Naive thymus-derived CD4-positive, alpha-beta T cell (primary cell): ENCODE data around the gene CDC25C. TPM values are rescaled to one million over a fixed set of nuclear protein-coding genes. Genes with fewer than 3 reads are reported as not detected.
A peak's percentile ranks its signal among the peaks of the same experiment; 100 is the strongest.

Experiments used
- ATAC-seq: fragments of 150-1000 bp; cut with Tn5 transposase; 2 replicates; pipeline ENCODE4 v1.10.0; 2021; ENCODE audit warnings: mild to moderate bottlenecking, moderate library complexity
- CTCF ChIA-PET: fragments of 350-600 bp; sonication (Branson Sonifier 250); formaldehyde crosslinking; loops from one replicate; lab custom pipeline; 2021; ENCODE audit warnings: antibody characterized with exemption; lab: Charles Lee
- POLR2A ChIA-PET: fragments of 350-600 bp; sonication (Branson Sonifier 250); formaldehyde crosslinking; loops from one replicate; lab custom pipeline; 2021; ENCODE audit warnings: antibody characterized with exemption, inconsistent platforms; lab: Charles Lee
- DNase-seq, 9 donors: peaks; one replicate each; pipeline versions ENCODE4 v3.0.0 to v3.0.0-alpha.2; 2020 to 2022; ENCODE audit warnings: mixed read lengths in 1 of 9
- H3K27ac ChIP-seq: one replicate; pipeline ENCODE4 v1.7.0; 2013; ENCODE audit warnings: mild to moderate bottlenecking, low read depth, low read length, moderate library complexity
- H3K27me3 ChIP-seq, 2 donors: one replicate each; pipeline ENCODE4 v1.7.0; 2013; ENCODE audit warnings: low read length in 2 of 2, mild to moderate bottlenecking in 2 of 2, moderate library complexity in 2 of 2; ENCODE audit not compliant: control insufficient read depth in 2 of 2, insufficient read depth in 2 of 2
- H3K36me3 ChIP-seq, 3 experiments: 1 replicate in 2 of 3; 2 replicates in 1 of 3; pipeline ENCODE4 v1.7.0; 2013; ENCODE audit warnings: low read length in 3 of 3, mild to moderate bottlenecking in 3 of 3, moderate library complexity in 1 of 3; ENCODE audit not compliant: insufficient read depth in 3 of 3, control insufficient read depth in 2 of 3
- H3K4me1 ChIP-seq, 2 donors: one replicate each; pipeline ENCODE4 v1.7.0; 2013; ENCODE audit warnings: low read length in 2 of 2, mild to moderate bottlenecking in 2 of 2, moderate library complexity in 1 of 2; ENCODE audit not compliant: control insufficient read depth in 2 of 2, insufficient read depth in 2 of 2
- H3K4me3 ChIP-seq: 2 replicates; pipeline ENCODE4 v1.7.0; 2013; ENCODE audit warnings: mild to moderate bottlenecking, low read length
- H3K9me3 ChIP-seq, 3 experiments: 1 replicate in 2 of 3; 2 replicates in 1 of 3; pipeline ENCODE4 v1.7.0; 2013; ENCODE audit warnings: low read length in 3 of 3; ENCODE audit not compliant: control insufficient read depth in 2 of 3
- H3K27ac Mint-ChIP-seq, 9 donors: one replicate each; pipeline ENCODE4 v1.8.0; 2020 to 2022; ENCODE audit warnings: mixed read lengths in 9 of 9, mild to moderate bottlenecking in 8 of 9, moderate library complexity in 5 of 9, inconsistent platforms in 2 of 9
- H3K27me3 Mint-ChIP-seq, 5 donors: one replicate each; pipeline ENCODE4 v1.8.0; 2021 to 2022; ENCODE audit warnings: mixed read lengths in 5 of 5, mild to moderate bottlenecking in 1 of 5
- H3K36me3 Mint-ChIP-seq, 5 donors: one replicate each; pipeline ENCODE4 v1.8.0; 2020 to 2022; ENCODE audit warnings: mixed read lengths in 5 of 5, mild to moderate bottlenecking in 3 of 5, inconsistent platforms in 1 of 5
- H3K4me1 Mint-ChIP-seq, 7 donors: one replicate each; pipeline ENCODE4 v1.8.0; 2020 to 2022; ENCODE audit warnings: mixed read lengths in 7 of 7, mild to moderate bottlenecking in 3 of 7, inconsistent platforms in 1 of 7
- H3K4me3 Mint-ChIP-seq, 10 donors: one replicate each; pipeline ENCODE4 v1.8.0; 2020 to 2022; ENCODE audit warnings: mild to moderate bottlenecking in 10 of 10, mixed read lengths in 10 of 10, moderate library complexity in 6 of 10, inconsistent platforms in 2 of 10
- H3K9me3 Mint-ChIP-seq, 11 donors: one replicate each; pipeline ENCODE4 v1.8.0; 2020 to 2022; ENCODE audit warnings: mixed read lengths in 11 of 11, mild to moderate bottlenecking in 4 of 11, inconsistent platforms in 1 of 11, moderate library complexity in 1 of 11
- intact Hi-C, 2 donors: fragments of 100-400 bp; cut with micrococcal nuclease; formaldehyde crosslinking; loops; one replicate each; pipeline ENCODE4 v1.15.1; 2023
- polyA plus RNA-seq, 2 donors: library from polyadenylated mRNA; unstranded; fragments of 300-500 nt; fragmentation: Illumina TruSeq; gene quantifications; one replicate each; pipeline ENCODE4 v1.2.3, GENCODE V29; 2021
- total RNA-seq, 6 experiments: library from RNA in 5 of 6; stranded (reverse) in 5 of 6; gene quantifications; 1 replicate in 5 of 6; 2 replicates in 1 of 6; pipeline ENCODE4 v1.2.3 and lab custom pipeline; 2021 to 2026

Gene CDC25C
- total and polyA plus RNA-seq, 7 experiments from 2014 or later: 9.8 TPM; not detected in 6

DNA sequence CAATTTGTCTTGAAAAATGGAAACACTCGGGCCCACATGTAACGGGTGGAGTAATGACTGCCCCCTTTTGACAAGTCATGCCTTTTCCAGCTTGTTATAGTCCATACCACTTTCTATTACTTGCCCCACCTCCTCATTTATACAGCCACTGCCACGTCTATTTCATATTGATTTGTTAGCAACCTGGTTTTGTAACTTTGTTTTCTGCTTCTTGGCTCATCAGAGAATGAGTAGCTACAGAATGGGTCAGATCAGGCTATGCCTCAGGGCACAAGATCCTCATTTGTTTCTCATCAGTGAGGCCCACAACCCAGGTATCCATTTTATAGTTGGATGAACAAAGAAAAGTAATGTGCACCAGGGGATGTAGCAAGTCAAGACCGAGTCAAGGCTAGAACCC lies 58.9 kb downstream of the CDC25C start:
- H3K27me3 Mint-ChIP-seq: peaks cover 18 to 39% (median 29%) of the 10 kb centered on the region in 5 donors
- Histone ChIP-seq H3K27me3 (peaks cover 0 to 6% of the 10 kb centered on the region in 2 donors), H3K9me3 (no peaks in the 10 kb centered on the region), H3K27ac (no peak overlapping the region), H3K4me3 (no peak overlapping the region), H3K4me1 (no peaks in the 10 kb centered on the region), H3K36me3 (no peaks in the 10 kb centered on the region)
- no peak for ATAC-seq
- peaks cover 0 to 3% (median 0%) of the 10 kb centered on the region in 5 donors for H3K36me3 Mint-ChIP-seq
- H3K9me3 Mint-ChIP-seq: peaks cover 0 to 2% (median 0%) of the 10 kb centered on the region in 11 donors
- intact Hi-C loops: no loop called here
- H3K4me3 Mint-ChIP-seq: no peak overlapping the region
- no peak overlapping the region for H3K27ac Mint-ChIP-seq
- H3K4me1 Mint-ChIP-seq: peaks cover 4 to 10% (median 6%) of the 10 kb centered on the region in 7 donors
- POLR2A ChIA-PET: no interaction called here
- CTCF ChIA-PET: no interaction called here
- DNase-seq: no peak

DNA sequence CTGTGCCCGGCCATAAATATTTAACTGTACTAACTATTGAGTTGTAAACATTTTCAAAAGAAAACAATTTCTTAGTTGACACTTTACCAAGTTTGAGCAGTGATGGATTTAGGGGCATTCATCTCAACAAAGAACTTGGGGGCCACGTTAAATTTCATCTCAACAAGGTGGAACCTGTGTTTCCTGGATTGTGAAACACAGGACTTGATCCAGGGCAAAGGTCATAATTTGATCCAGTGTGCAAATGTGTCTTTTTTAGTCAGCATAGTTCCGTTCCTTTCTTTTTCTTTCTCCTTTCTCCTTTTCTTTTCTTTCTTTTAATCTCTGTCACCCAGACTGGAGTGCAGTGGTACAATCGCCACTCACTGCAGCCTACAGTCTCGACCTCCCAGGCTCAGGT lies 60.3 kb downstream of the CDC25C start:
- no peak overlapping the region for H3K4me3 ChIP-seq
- no peaks in the 10 kb centered on the region for H3K9me3 ChIP-seq
- POLR2A ChIA-PET: no interaction called here
- no peak overlapping the region for H3K4me3 Mint-ChIP-seq
- H3K4me1 Mint-ChIP-seq: peaks cover 4 to 10% (median 6%) of the 10 kb centered on the region in 7 donors
- H3K4me1 ChIP-seq: no peaks in the 10 kb centered on the region
- peaks cover 0 to 2% (median 0%) of the 10 kb centered on the region in 11 donors for H3K9me3 Mint-ChIP-seq
- intact Hi-C loops: no loop called here
- H3K27ac ChIP-seq: no peak overlapping the region
- no peak for DNase-seq
- ATAC-seq: no peak
- H3K27me3 Mint-ChIP-seq: peaks cover 24 to 32% (median 29%) of the 10 kb centered on the region in 5 donors
- H3K36me3 ChIP-seq: no peaks in the 10 kb centered on the region
- peaks cover 0 to 6% of the 10 kb centered on the region in 2 donors for H3K27me3 ChIP-seq
- H3K27ac Mint-ChIP-seq: no peak overlapping the region
- CTCF ChIA-PET: no interaction called here
- peaks cover 0 to 3% (median 0%) of the 10 kb centered on the region in 5 donors for H3K36me3 Mint-ChIP-seq

DNA sequence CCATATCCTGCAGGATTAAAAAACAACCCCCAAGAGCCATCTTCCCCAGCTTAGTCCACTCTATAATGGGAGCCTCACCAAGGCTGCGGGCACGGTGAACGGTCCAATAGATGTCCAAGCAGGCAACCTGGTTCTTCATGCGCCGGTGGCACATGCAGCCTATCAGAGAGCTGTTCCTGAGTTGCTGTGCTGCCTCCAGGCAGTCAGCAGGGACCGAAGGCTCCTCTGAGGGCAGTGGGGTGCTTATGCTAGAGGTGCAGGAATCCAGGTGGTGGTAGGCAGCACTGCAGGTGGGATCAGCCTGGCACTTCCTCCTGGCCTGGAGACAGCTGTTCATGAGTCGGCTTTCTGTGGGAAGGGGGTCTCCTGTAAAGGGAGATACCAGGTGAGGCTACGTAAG lies 67.4 kb downstream of the CDC25C start:
- DNase-seq (no peak), ATAC-seq (no peak)
- ChIA-PET POLR2A (no interaction called here), CTCF (no interaction called here)
- Mint-ChIP-seq H3K27ac (peak overlapping the region in 1 of 9 donors; percentile 7), H3K27me3 (peaks cover 0 to 22% (median 10%) of the 10 kb centered on the region in 5 donors), H3K36me3 (no peaks in the 10 kb centered on the region), H3K4me1 (peaks cover 0 to 2% (median 0%) of the 10 kb centered on the region in 7 donors), H3K9me3 (peaks cover 0 to 2% (median 0%) of the 10 kb centered on the region in 11 donors), H3K4me3 (no peak overlapping the region)
- H3K36me3 ChIP-seq: no peaks in the 10 kb centered on the region
- no peaks in the 10 kb centered on the region for H3K9me3 ChIP-seq
- no peaks in the 10 kb centered on the region for H3K27me3 ChIP-seq
- no peak overlapping the region for H3K27ac ChIP-seq
- H3K4me1 ChIP-seq: no peaks in the 10 kb centered on the region
- no peak overlapping the region for H3K4me3 ChIP-seq
- intact Hi-C loops: no loop called here

DNA sequence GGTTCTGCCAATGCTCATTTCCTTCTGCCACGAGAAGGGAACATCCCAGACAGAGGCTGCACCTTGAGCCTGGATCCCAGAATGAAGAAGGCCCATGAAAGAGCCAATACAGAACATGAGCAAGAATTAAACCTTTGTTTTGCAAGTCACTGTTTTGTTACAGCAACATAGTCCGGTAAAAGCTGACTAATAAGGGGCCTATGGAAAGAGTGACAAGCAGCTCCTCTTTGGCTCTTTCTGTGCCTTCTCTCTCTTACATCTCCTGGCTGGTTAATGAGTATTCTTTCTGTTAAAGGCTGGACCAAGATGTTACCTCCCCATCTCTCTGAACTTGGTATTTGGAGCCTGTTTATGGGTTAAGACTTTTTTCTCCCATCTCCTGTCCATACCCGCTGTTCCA lies 68.0 kb downstream of the CDC25C start:
- Mint-ChIP-seq H3K36me3 (no peaks in the 10 kb centered on the region), H3K4me3 (no peak overlapping the region), H3K9me3 (peaks cover 0 to 2% (median 0%) of the 10 kb centered on the region in 11 donors), H3K4me1 (peaks cover 0 to 2% (median 0%) of the 10 kb centered on the region in 7 donors), H3K27me3 (peaks cover 0 to 20% (median 10%) of the 10 kb centered on the region in 5 donors), H3K27ac (no peak overlapping the region)
- DNase-seq (no peak), ATAC-seq (no peak)
- Histone ChIP-seq H3K9me3 (no peaks in the 10 kb centered on the region), H3K27me3 (no peaks in the 10 kb centered on the region), H3K27ac (no peak overlapping the region), H3K4me3 (no peak overlapping the region), H3K4me1 (no peaks in the 10 kb centered on the region), H3K36me3 (no peaks in the 10 kb centered on the region)
- intact Hi-C loops: no loop called here
- POLR2A ChIA-PET: no interaction called here
- CTCF ChIA-PET: no interaction called here

DNA sequence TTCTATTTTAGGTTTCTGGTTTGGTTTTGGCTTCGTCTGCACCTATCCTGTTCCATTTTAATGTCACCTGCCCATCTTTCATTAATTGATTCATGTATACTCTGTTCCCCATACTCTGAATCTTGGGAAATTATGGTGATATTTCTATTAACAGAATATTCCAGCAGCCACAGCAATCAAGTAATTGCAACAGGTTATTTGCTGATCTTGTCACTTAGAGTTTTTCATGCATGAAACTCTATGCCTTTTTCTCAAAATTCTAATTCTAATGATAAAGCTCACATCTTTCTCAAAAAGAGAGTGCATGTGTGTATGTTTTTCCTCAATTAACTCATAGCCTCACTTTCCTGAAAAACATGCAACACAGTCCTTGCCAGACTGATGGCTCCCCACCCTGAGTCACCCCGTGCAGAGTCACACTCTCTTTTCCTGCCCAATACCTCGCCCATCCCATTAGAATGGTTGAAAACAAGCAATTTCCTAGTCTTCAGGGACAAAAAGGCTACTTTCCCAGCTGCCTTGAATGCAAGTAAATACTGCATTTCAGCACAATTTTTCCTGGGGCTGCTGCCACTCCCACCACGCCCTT lies 72.8 kb downstream of the CDC25C start:
- H3K9me3 ChIP-seq: no peaks in the 10 kb centered on the region
- no peaks in the 10 kb centered on the region for H3K27me3 ChIP-seq
- H3K36me3 Mint-ChIP-seq: no peaks in the 10 kb centered on the region
- H3K4me3 ChIP-seq: no peak overlapping the region
- ChIA-PET POLR2A (no interaction called here), CTCF (no interaction called here)
- DNase-seq (no peak), ATAC-seq (no peak)
- no peaks in the 10 kb centered on the region for H3K4me1 Mint-ChIP-seq
- no peak overlapping the region for H3K27ac ChIP-seq
- H3K9me3 Mint-ChIP-seq: peaks cover 0 to 2% (median 0%) of the 10 kb centered on the region in 11 donors
- H3K4me1 ChIP-seq: no peaks in the 10 kb centered on the region
- no peak overlapping the region for H3K4me3 Mint-ChIP-seq
- H3K36me3 ChIP-seq: no peaks in the 10 kb centered on the region
- intact Hi-C loops: no loop called here
- no peak overlapping the region for H3K27ac Mint-ChIP-seq
- H3K27me3 Mint-ChIP-seq: peaks cover 0 to 9% (median 3%) of the 10 kb centered on the region in 5 donors

GRCh38 chr5:138257583-138257982 lies 74.0 kb downstream of the CDC25C start:
- Histone ChIP-seq H3K4me1 (no peaks in the 10 kb centered on the region), H3K27me3 (no peaks in the 10 kb centered on the region), H3K36me3 (no peaks in the 10 kb centered on the region), H3K4me3 (no peak overlapping the region), H3K27ac (no peak overlapping the region), H3K9me3 (no peaks in the 10 kb centered on the region)
- no peak for ATAC-seq
- H3K36me3 Mint-ChIP-seq: no peaks in the 10 kb centered on the region
- POLR2A ChIA-PET: no interaction called here
- no peaks in the 10 kb centered on the region for H3K4me1 Mint-ChIP-seq
- DNase-seq: no peak
- CTCF ChIA-PET: no interaction called here
- H3K27me3 Mint-ChIP-seq: peaks cover 0 to 9% (median 3%) of the 10 kb centered on the region in 5 donors
- H3K4me3 Mint-ChIP-seq: no peak overlapping the region
- peaks cover 0 to 2% (median 0%) of the 10 kb centered on the region in 11 donors for H3K9me3 Mint-ChIP-seq
- no peak overlapping the region for H3K27ac Mint-ChIP-seq
- intact Hi-C loops: no loop called here

- Histone ChIP-seq H3K4me1 (no peaks in the 10 kb centered on the region), H3K4me3 (no peak overlapping the region), H3K36me3 (no peaks in the 10 kb centered on the region), H3K27ac (no peak overlapping the region), H3K27me3 (no peaks in the 10 kb centered on the region), H3K9me3 (no peaks in the 10 kb centered on the region)
- ATAC-seq (no peak), DNase-seq (no peak)
- Mint-ChIP-seq H3K27me3 (peaks cover 0 to 9% (median 3%) of the 10 kb centered on the region in 5 donors), H3K4me3 (no peak overlapping the region), H3K27ac (no peak overlapping the region), H3K36me3 (no peaks in the 10 kb centered on the region), H3K4me1 (no peaks in the 10 kb centered on the region), H3K9me3 (peaks cover 0 to 2% (median 0%) of the 10 kb centered on the region in 11 donors)
- ChIA-PET POLR2A (no interaction called here), CTCF (interaction anchor here (0.6 kb wide), 1 partner anchor 139 kb away, joined by 3 read pairs; no protein-coding TSS in a partner anchor)
- intact Hi-C loops: no loop called here
Observed at GRCh38 chr5:138252944-138253343, 78.7 kb downstream of the CDC25C start.
